ENCODE data around the gene BIN1.

BIN1 gene

GRCh38 chr2:127023504-127023903 is 83.5 kb downstream of the BIN1 start:
- H3K27ac ChIP-seq (ENCODE audit: low read length), result no peak overlapping the region
- TF ChIP-seq EZH2 (IDR thresholded peaks at IDR 0.05; ENCODE audit: borderline replicate concordance, low read depth, low read length, severe bottlenecking) (no peak), CTCF (IDR thresholded peaks at IDR 0.05; ENCODE audit: borderline replicate concordance, extremely low read depth, low read length, poor library complexity, severe bottlenecking) (no peak)
- no peak overlapping the region for H3K4me3 ChIP-seq (ENCODE audit: low read depth in 1 of 2, low read length in 2 of 2)
- H2AFZ ChIP-seq (ENCODE audit: low read depth, low read length), result no peak overlapping the region
- H3K79me2 ChIP-seq (ENCODE audit: insufficient read depth, low read length), result no peaks in the 10 kb centered on the region
- H3K9me3 ChIP-seq (ENCODE audit: insufficient read depth, low read length, severe bottlenecking), result no peaks in the 10 kb centered on the region
- ATAC-seq (ENCODE audit: insufficient read depth, low read depth) (no peak), DNase-seq (no peak)
- no peaks in the 10 kb centered on the region for H3K36me3 ChIP-seq (ENCODE audit: insufficient read depth, low read length)
- H3K9ac ChIP-seq (ENCODE audit: low read depth, low read length), result no peak overlapping the region
- no peaks in the 10 kb centered on the region for H4K20me1 ChIP-seq (ENCODE audit: insufficient read depth, low read length)
- H3K4me1 ChIP-seq (ENCODE audit: insufficient read depth, low read length), result no peaks in the 10 kb centered on the region
- H3K27me3 ChIP-seq (ENCODE audit: insufficient read depth, low read length, poor library complexity), result peaks cover 4% of the 10 kb centered on the region
- no peak overlapping the region for H3K4me2 ChIP-seq (ENCODE audit: insufficient read depth, low read length)

- no peak overlapping the region for H3K4me2 ChIP-seq (ENCODE audit: insufficient read depth, low read length)
- ATAC-seq (ENCODE audit: insufficient read depth, low read depth) (no peak), DNase-seq (no peak)
- no peaks in the 10 kb centered on the region for H4K20me1 ChIP-seq (ENCODE audit: insufficient read depth, low read length)
- no peaks in the 10 kb centered on the region for H3K9me3 ChIP-seq (ENCODE audit: insufficient read depth, low read length, severe bottlenecking)
- H3K27me3 ChIP-seq (ENCODE audit: insufficient read depth, low read length, poor library complexity), result peaks cover 4% of the 10 kb centered on the region
- H3K4me1 ChIP-seq (ENCODE audit: insufficient read depth, low read length), result no peaks in the 10 kb centered on the region
- no peak overlapping the region for H3K9ac ChIP-seq (ENCODE audit: low read depth, low read length)
- H3K79me2 ChIP-seq (ENCODE audit: insufficient read depth, low read length), result no peaks in the 10 kb centered on the region
- TF ChIP-seq CTCF (IDR thresholded peaks at IDR 0.05; ENCODE audit: borderline replicate concordance, extremely low read depth, low read length, poor library complexity, severe bottlenecking), result no peak
- TF ChIP-seq EZH2 (IDR thresholded peaks at IDR 0.05; ENCODE audit: borderline replicate concordance, low read depth, low read length, severe bottlenecking), result no peak
- H3K36me3 ChIP-seq (ENCODE audit: insufficient read depth, low read length), result no peaks in the 10 kb centered on the region
- no peak overlapping the region for H3K27ac ChIP-seq (ENCODE audit: low read length)
- no peak overlapping the region for H2AFZ ChIP-seq (ENCODE audit: low read depth, low read length)
- no peak overlapping the region for H3K4me3 ChIP-seq (ENCODE audit: low read depth in 1 of 2, low read length in 2 of 2)
Measured at GRCh38 chr2:127022817-127023216, 84.1 kb downstream of the BIN1 start.

GRCh38 chr2:127020536-127020935 is 86.4 kb downstream of the BIN1 start:
- Histone ChIP-seq H3K27me3 (ENCODE audit: insufficient read depth, low read length, poor library complexity) (peaks cover 4% of the 10 kb centered on the region), H3K27ac (ENCODE audit: low read length) (no peak overlapping the region), H3K79me2 (ENCODE audit: insufficient read depth, low read length) (no peaks in the 10 kb centered on the region), H3K4me3 (ENCODE audit: low read depth in 1 of 2, low read length in 2 of 2) (no peak overlapping the region), H3K4me1 (ENCODE audit: insufficient read depth, low read length) (no peaks in the 10 kb centered on the region), H3K36me3 (ENCODE audit: insufficient read depth, low read length) (no peaks in the 10 kb centered on the region), H3K4me2 (ENCODE audit: insufficient read depth, low read length) (no peak overlapping the region), H4K20me1 (ENCODE audit: insufficient read depth, low read length) (no peaks in the 10 kb centered on the region), H2AFZ (ENCODE audit: low read depth, low read length) (no peak overlapping the region), H3K9ac (ENCODE audit: low read depth, low read length) (no peak overlapping the region), H3K9me3 (ENCODE audit: insufficient read depth, low read length, severe bottlenecking) (no peaks in the 10 kb centered on the region)
- TF ChIP-seq CTCF (IDR thresholded peaks at IDR 0.05; ENCODE audit: borderline replicate concordance, extremely low read depth, low read length, poor library complexity, severe bottlenecking) (no peak), EZH2 (IDR thresholded peaks at IDR 0.05; ENCODE audit: borderline replicate concordance, low read depth, low read length, severe bottlenecking) (no peak)
- no peak for DNase-seq
- no peak for ATAC-seq (ENCODE audit: insufficient read depth, low read depth)

DNA sequence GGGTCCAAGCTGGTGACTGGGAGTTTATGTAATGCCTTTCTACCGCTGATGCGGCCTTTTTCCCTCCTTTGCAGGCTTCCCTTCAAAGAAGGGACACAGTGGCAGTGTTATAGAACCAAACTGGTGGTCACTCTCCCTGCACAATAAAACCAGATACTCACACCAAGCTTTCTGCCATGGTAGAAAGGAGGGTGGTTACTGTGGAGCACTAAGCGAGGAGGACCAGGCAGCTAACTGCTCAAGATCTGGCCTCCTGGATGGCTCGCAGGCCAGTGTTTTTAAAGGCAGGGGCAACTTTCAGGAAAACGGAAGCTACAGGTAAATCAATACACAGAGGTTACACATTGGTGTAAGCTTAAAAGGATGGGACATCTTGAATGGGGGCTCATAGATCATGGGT is 89.4 kb downstream of the BIN1 start:
- H3K9me3 ChIP-seq (ENCODE audit: insufficient read depth, low read length, severe bottlenecking), result no peaks in the 10 kb centered on the region
- DNase-seq, result no peak

More for the DNA sequence above, 89.4 kb downstream of the BIN1 start:
- Histone ChIP-seq H3K27me3 (ENCODE audit: insufficient read depth, low read length, poor library complexity) (peaks cover 7% of the 10 kb centered on the region), H3K36me3 (ENCODE audit: insufficient read depth, low read length) (no peaks in the 10 kb centered on the region), H3K79me2 (ENCODE audit: insufficient read depth, low read length) (no peaks in the 10 kb centered on the region), H3K27ac (ENCODE audit: low read length) (no peak overlapping the region), H3K4me1 (ENCODE audit: insufficient read depth, low read length) (no peaks in the 10 kb centered on the region), H3K9ac (ENCODE audit: low read depth, low read length) (no peak overlapping the region), H2AFZ (ENCODE audit: low read depth, low read length) (no peak overlapping the region), H3K4me3 (ENCODE audit: low read depth in 1 of 2, low read length in 2 of 2) (no peak overlapping the region), H3K4me2 (ENCODE audit: insufficient read depth, low read length) (no peak overlapping the region), H4K20me1 (ENCODE audit: insufficient read depth, low read length) (no peaks in the 10 kb centered on the region)
- TF ChIP-seq CTCF (IDR thresholded peaks at IDR 0.05; ENCODE audit: borderline replicate concordance, extremely low read depth, low read length, poor library complexity, severe bottlenecking), result no peak
- TF ChIP-seq EZH2 (IDR thresholded peaks at IDR 0.05; ENCODE audit: borderline replicate concordance, low read depth, low read length, severe bottlenecking), result no peak
- no peak for ATAC-seq (ENCODE audit: insufficient read depth, low read depth)

Measured in DND-41 (cell line).